Gastroesophageal sphincter (tissue), 4 donors: ENCODE results near the gene KLHL29. TPM values are rescaled to one million over a fixed set of nuclear protein-coding genes. Genes with fewer than 3 reads are reported as not detected.

Experiments
- ATAC-seq: fragments of 150-250 bp; one replicate; pipeline ENCODE4 v1.9.1; 2016; ENCODE audit warnings: mild to moderate bottlenecking, moderate library complexity
- H3K27ac ChIP-seq, 4 donors: fragments of 200-600 bp; sonication (generic) in 3 of 4; 1 replicate in 3 of 4; 2 replicates in 1 of 4; pipeline ENCODE4 v1.5.1; 2016 to 2019
- H3K27me3 ChIP-seq: fragments of 200-600 bp; sonication (generic); one replicate; pipeline ENCODE4 v1.5.1; 2019
- H3K36me3 ChIP-seq, 2 donors: fragments of 200-600 bp; sonication (generic); one replicate each; pipeline ENCODE4 v1.5.1; 2019; ENCODE audit warnings: control low read depth in 1 of 2
- H3K4me1 ChIP-seq, 3 donors: fragments of 200-600 bp; sonication (generic); 1 replicate in 2 of 3; 2 replicates in 1 of 3; pipeline ENCODE4 v1.5.1; 2016 to 2019; ENCODE audit warnings: control low read depth in 2 of 3
- H3K4me3 ChIP-seq, 2 donors: fragments of 200-600 bp; sonication (generic); one replicate each; pipeline ENCODE4 v1.5.1; 2019; ENCODE audit warnings: mild to moderate bottlenecking in 1 of 2, moderate library complexity in 1 of 2
- H3K9me3 ChIP-seq, 3 donors: fragments of 200-600 bp; sonication (generic); one replicate each; pipeline ENCODE4 v1.5.1; 2017 to 2019; ENCODE audit warnings: control low read depth in 2 of 3
- EP300 ChIP-seq: sonication (generic); formaldehyde crosslinking; IDR thresholded peaks from one replicate; pipeline ENCODE4 v1.6.1; 2017; ENCODE audit warnings: antibody characterized with exemption, mild to moderate bottlenecking
- POLR2A ChIP-seq, 2 donors: fragments of 450-650 bp; IDR thresholded peaks; one replicate each; pipeline ENCODE4 v1.6.1; 2017; ENCODE audit warnings: antibody characterized with exemption in 2 of 2, mild to moderate bottlenecking in 2 of 2, moderate library complexity in 1 of 2
- POLR2AphosphoS5 ChIP-seq: sonication (generic); formaldehyde crosslinking; IDR thresholded peaks from one replicate; pipeline ENCODE4 v1.6.1; 2017; ENCODE audit warnings: antibody characterized with exemption
- WGBS, 2 donors: methylation state at CpG; one replicate each; pipeline ENCODE4 v1.1.5; 2018; ENCODE audit warnings: low coverage in 1 of 2; 5-methylcytosine and 5-hydroxymethylcytosine counted together
- total RNA-seq, 4 donors: library from RNA; depleted of rRNA; stranded (reverse); fragments of >200 nt; gene quantifications; one replicate each; pipeline ENCODE4 v1.1.0, GENCODE V29; 2016
- TF ChIP-seq, protein P1 (sequence below), 4 experiments: fragments of 200-600 bp in 2 of 4; fragments of 450-650 bp in 2 of 4; sonication (generic) in 1 of 4; IDR thresholded peaks; one replicate each; pipeline ENCODE4 v1.5.1; 2017 to 2019; ENCODE audit warnings: antibody characterized with exemption in 4 of 4, mild to moderate bottlenecking in 2 of 4, moderate library complexity in 2 of 4

Gene KLHL29
- total RNA-seq, 4 donors from 2014 or later = 15.2 to 31.5 (median 24.2) TPM

DNA sequence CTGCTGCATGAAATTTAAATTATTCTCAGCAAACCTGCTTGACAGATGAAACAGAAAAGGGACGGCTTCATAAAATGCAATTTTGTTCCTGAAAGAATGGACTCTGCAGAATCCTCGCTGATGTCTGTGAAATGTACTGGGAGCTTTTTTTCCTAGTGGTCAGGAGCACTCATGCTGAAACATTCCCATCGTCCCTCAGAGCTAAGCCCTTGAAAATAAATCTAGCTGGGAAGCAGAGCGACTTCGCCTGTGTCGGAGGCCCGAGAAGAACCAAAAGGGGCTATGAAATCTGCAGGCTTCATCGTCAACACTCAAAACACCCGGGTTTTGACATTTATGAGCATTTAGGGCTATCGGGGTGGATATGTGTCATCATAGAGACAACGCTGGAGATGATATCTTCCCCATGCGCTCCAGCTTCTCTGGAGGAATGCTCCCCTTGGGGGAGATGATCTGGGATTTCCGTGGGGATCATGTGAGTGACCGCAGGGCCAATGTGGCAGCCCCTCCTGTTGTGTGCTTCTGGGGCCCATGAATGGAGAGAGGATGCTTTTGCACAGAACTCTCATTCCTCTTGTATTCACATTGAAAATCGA lies 182.3 kb downstream of the KLHL29 start:
- WGBS, 2 donors = 82 to 98% methylated on average over 5 to 10 of the region's 15 CpGs
- Histone ChIP-seq H3K27ac (peak overlapping the region in 3 of 4 donors; percentile 83 to 85 (median 84)), H3K9me3 (no peaks in the 10 kb centered on the region), H3K4me1 (peaks cover 0 to 98% (median 50%) of the 10 kb centered on the region in 3 donors), H3K4me3 (no peak overlapping the region), H3K27me3 (no peaks in the 10 kb centered on the region), H3K36me3 (peaks cover 0 to 3% of the 10 kb centered on the region in 2 donors)
- TF ChIP-seq EP300 = no peak
- TF ChIP-seq, protein P1, sequence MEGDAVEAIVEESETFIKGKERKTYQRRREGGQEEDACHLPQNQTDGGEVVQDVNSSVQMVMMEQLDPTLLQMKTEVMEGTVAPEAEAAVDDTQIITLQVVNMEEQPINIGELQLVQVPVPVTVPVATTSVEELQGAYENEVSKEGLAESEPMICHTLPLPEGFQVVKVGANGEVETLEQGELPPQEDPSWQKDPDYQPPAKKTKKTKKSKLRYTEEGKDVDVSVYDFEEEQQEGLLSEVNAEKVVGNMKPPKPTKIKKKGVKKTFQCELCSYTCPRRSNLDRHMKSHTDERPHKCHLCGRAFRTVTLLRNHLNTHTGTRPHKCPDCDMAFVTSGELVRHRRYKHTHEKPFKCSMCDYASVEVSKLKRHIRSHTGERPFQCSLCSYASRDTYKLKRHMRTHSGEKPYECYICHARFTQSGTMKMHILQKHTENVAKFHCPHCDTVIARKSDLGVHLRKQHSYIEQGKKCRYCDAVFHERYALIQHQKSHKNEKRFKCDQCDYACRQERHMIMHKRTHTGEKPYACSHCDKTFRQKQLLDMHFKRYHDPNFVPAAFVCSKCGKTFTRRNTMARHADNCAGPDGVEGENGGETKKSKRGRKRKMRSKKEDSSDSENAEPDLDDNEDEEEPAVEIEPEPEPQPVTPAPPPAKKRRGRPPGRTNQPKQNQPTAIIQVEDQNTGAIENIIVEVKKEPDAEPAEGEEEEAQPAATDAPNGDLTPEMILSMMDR (IDR thresholded peaks at IDR 0.05) = no peak
- TF ChIP-seq POLR2A (IDR thresholded peaks at IDR 0.05) = no peak
- no peak for TF ChIP-seq POLR2AphosphoS5
- no peak for ATAC-seq

DNA sequence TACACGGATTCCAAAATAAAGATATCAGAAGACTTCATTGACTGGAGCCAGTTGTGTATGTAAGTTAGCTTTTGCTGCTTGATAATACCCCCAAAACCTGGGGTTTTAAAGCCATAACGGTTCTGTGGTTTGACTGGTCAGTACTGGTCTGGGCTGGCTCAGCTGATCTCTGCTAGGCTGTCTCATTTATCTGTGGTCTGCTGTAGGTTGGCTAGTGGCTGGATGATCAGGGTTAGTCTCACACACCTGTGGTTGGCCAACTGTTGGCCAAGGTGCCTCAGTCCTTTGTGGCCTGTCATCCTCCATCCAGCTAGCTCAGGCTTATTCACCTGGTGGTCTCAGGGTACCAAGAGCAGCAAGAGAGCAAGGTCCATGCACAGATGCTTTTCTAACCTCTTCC lies 183.2 kb downstream of the KLHL29 start:
- Histone ChIP-seq H3K27me3 (no peaks in the 10 kb centered on the region), H3K36me3 (no peaks in the 10 kb centered on the region), H3K9me3 (no peaks in the 10 kb centered on the region), H3K27ac (peak overlapping the region; percentile 72 to 85 (median 84)), H3K4me3 (no peak overlapping the region), H3K4me1 (peaks cover 0 to 88% (median 44%) of the 10 kb centered on the region in 3 donors)
- no peak for ATAC-seq
- TF ChIP-seq, protein P1 (IDR thresholded peaks at IDR 0.05) = no peak
- TF ChIP-seq POLR2AphosphoS5 = no peak
- TF ChIP-seq EP300 = no peak
- no peak for TF ChIP-seq POLR2A (IDR thresholded peaks at IDR 0.05)
- WGBS, 2 donors = 96 to 100% methylated on average over 1 to 2 of the region's 2 CpGs

DNA sequence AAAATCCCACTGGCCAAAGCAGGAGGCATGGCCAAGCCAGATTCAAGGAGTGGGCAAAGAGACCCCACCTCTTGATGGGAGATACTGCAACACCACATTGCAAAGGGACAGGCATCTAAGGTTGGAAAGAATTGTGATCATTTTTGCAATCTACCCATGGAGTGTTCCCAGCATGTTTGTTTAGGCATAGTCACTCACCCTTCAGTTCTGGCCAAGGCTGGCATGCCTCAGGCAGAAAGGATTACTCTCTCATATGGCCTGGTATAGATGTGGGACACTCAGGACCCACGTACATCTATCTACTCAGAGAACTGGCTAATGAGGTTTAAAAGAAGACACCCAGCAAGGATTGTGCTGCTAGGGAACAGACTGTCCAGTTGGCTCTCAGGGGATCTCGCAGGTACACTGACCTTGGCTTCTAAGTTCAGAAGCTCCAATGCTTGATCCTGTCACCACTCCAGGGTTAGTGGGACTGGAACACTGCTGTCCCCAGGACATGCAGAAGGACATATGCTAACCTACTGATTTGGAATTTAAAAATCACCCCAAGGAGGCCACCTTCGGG lies 183.7 kb downstream of the KLHL29 start:
- Histone ChIP-seq H3K27me3 (no peaks in the 10 kb centered on the region), H3K36me3 (no peaks in the 10 kb centered on the region), H3K9me3 (no peaks in the 10 kb centered on the region), H3K4me1 (peaks cover 0 to 83% (median 39%) of the 10 kb centered on the region in 3 donors), H3K4me3 (no peak overlapping the region), H3K27ac (peak overlapping the region; percentile 72 to 85 (median 84))
- ATAC-seq = no peak
- TF ChIP-seq POLR2AphosphoS5 = no peak
- TF ChIP-seq EP300 = no peak
- TF ChIP-seq POLR2A (IDR thresholded peaks at IDR 0.05) = no peak
- TF ChIP-seq, protein P1 (IDR thresholded peaks at IDR 0.05) = no peak
- 56 to 93% methylated on average over 2 of the region's 3 CpGs for WGBS, 2 donors

DNA sequence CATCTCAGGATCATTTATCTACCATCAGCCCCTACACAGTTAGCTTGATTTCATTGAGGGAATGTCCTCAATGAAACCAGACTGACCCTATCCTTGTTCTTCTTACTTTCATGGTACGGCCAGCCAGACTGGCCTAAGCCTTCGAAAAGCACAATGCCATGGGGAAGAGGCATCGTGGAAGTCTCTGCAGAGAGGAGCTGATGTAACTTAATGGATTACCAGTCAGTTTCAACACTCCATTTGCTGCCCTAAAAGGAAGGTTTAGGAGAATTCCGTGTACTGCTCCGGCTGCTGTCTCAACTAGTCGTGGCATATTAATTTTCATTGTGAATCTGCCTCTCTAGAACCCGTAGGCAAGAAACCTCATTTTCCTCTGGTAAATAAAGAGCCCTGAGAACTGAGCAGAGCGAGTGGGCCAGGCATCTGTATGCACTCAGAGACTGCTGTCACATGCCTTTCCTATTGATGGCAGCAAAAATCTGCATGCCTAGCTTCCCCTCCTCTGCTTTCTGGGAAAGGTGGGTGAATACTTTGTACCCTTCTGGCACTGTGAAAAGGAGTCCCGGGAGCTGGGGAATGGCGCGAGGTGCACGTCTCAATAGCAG lies 184.9 kb downstream of the KLHL29 start:
- ATAC-seq = peak; percentile 37
- H3K27ac ChIP-seq = peak overlapping the region; percentile 72 to 85 (median 84)
- WGBS, 2 donors = 52 to 59% methylated on average over 9 to 12 of the region's 12 CpGs
- no peaks in the 10 kb centered on the region for H3K36me3 ChIP-seq
- peaks cover 0 to 75% (median 27%) of the 10 kb centered on the region in 3 donors for H3K4me1 ChIP-seq
- no peaks in the 10 kb centered on the region for H3K27me3 ChIP-seq
- no peak overlapping the region for H3K4me3 ChIP-seq
- TF ChIP-seq POLR2AphosphoS5 (peak; percentile 50), POLR2A (IDR thresholded peaks at IDR 0.05) (no peak)
- H3K9me3 ChIP-seq = no peaks in the 10 kb centered on the region

DNA sequence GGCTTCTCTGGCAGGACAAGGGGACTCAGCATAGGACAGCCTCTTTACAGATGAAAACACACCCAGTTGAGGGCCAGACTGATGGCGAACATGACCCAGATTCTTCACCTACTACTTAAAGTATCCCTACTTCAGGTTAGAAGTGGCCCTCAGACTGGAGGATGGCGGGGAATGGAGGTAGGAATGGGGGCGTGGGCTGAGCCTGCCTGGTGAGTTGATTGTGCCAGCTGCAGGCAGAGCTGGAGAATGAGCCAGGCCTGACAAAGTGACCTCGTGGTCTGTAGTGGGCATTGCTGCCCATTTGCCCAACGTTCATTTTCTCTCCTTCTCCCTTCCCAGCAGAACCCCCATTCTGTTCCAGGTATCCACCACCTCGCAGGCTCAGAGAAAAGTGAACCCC lies 186.1 kb downstream of the KLHL29 start:
- TF ChIP-seq EP300 (no peak), POLR2A (IDR thresholded peaks at IDR 0.05) (no peak), POLR2AphosphoS5 (no peak)
- TF ChIP-seq, protein P1 (IDR thresholded peaks at IDR 0.05) = no peak
- no peak for ATAC-seq
- Histone ChIP-seq H3K9me3 (no peaks in the 10 kb centered on the region), H3K36me3 (no peaks in the 10 kb centered on the region), H3K4me1 (peaks cover 0 to 72% (median 16%) of the 10 kb centered on the region in 3 donors), H3K27ac (peak overlapping the region in 3 of 4 donors; percentile 83 to 85 (median 84)), H3K27me3 (no peaks in the 10 kb centered on the region), H3K4me3 (no peak overlapping the region)
- 79 to 94% methylated on average over 4 to 6 of the region's 6 CpGs for WGBS, 2 donors
